Measurements from ENCODE around the gene TFPT.

The TFPT gene

GRCh38 chr19:54137699-54138488 lies 22.4 kb upstream of the TFPT start, which contains the start of gene CNOT3:
TSS of gene CNOT3 (plus strand) at chr19:54137762. CDS start at chr19:54142979, 5,217 bp downstream.
- FAIRE-seq (no peak), DNase-seq (ENCODE audit: insufficient read length, low spot score) (peak; percentile 67)
- TF ChIP-seq POLR2A (IDR thresholded peaks at IDR 0.05; ENCODE audit: low read depth, low read length), result peak; percentile 84

GRCh38 chr19:54136864-54137698 lies 21.6 kb upstream of the TFPT start:
- DNase-seq (ENCODE audit: insufficient read length, low spot score) (peak; percentile 100), FAIRE-seq (peak; percentile 67)
- TF ChIP-seq POLR2A (IDR thresholded peaks at IDR 0.05; ENCODE audit: low read depth, low read length), result peak; percentile 90

GRCh38 chr19:54136086-54136863 lies 20.8 kb upstream of the TFPT start:
- DNase-seq (ENCODE audit: insufficient read length, low spot score) (peak; percentile 63), FAIRE-seq (no peak)
- TF ChIP-seq POLR2A (IDR thresholded peaks at IDR 0.05; ENCODE audit: low read depth, low read length), result 0 out of 2 replicates have a peak, but pooled peaks have one; percentile 8

GRCh38 chr19:54133957-54134590 lies 18.6 kb upstream of the TFPT start:
- no peak for DNase-seq (ENCODE audit: insufficient read length, low spot score)
- TF ChIP-seq POLR2A (IDR thresholded peaks at IDR 0.05; ENCODE audit: low read depth, low read length), result no peak
- FAIRE-seq, result no peak

- FAIRE-seq (no peak), DNase-seq (ENCODE audit: insufficient read length, low spot score) (peak; percentile 56)
- TF ChIP-seq POLR2A (IDR thresholded peaks at IDR 0.05; ENCODE audit: low read depth, low read length), result no peak
These were observed 18.0 kb upstream of the TFPT start for GRCh38 chr19:54133312-54133956.

- no peak for TF ChIP-seq POLR2A (IDR thresholded peaks at IDR 0.05; ENCODE audit: low read depth, low read length)
- DNase-seq (ENCODE audit: insufficient read length, low spot score) (no peak), FAIRE-seq (no peak)
These were observed 14.2 kb upstream of the TFPT start for GRCh38 chr19:54129617-54129996.

- FAIRE-seq, result no peak
- no peak for DNase-seq (ENCODE audit: insufficient read length, low spot score)
- no peak for TF ChIP-seq POLR2A (IDR thresholded peaks at IDR 0.05; ENCODE audit: low read depth, low read length)
These were observed 13.5 kb upstream of the TFPT start for GRCh38 chr19:54128796-54129616.

GRCh38 chr19:54128441-54128725 lies 12.9 kb upstream of the TFPT start:
- DNase-seq (ENCODE audit: insufficient read length, low spot score) (no peak), FAIRE-seq (no peak)
- TF ChIP-seq POLR2A (IDR thresholded peaks at IDR 0.05; ENCODE audit: low read depth, low read length), result no peak

- no peak for TF ChIP-seq POLR2A (IDR thresholded peaks at IDR 0.05; ENCODE audit: low read depth, low read length)
- FAIRE-seq (no peak), DNase-seq (ENCODE audit: insufficient read length, low spot score) (no peak)
These were observed 12.4 kb upstream of the TFPT start for GRCh38 chr19:54127688-54128440.

- DNase-seq (ENCODE audit: insufficient read length, low spot score) (no peak), FAIRE-seq (no peak)
- TF ChIP-seq POLR2A (IDR thresholded peaks at IDR 0.05; ENCODE audit: low read depth, low read length), result no peak
These were observed 10.3 kb upstream of the TFPT start for GRCh38 chr19:54125713-54126112.

GRCh38 chr19:54124393-54124792 lies 8.9 kb upstream of the TFPT start:
- FAIRE-seq, result no peak
- DNase-seq (ENCODE audit: insufficient read length, low spot score), result no peak
- TF ChIP-seq POLR2A (IDR thresholded peaks at IDR 0.05; ENCODE audit: low read depth, low read length), result no peak

GRCh38 chr19:54123682-54124081 lies 8.2 kb upstream of the TFPT start:
- TF ChIP-seq POLR2A (IDR thresholded peaks at IDR 0.05; ENCODE audit: low read depth, low read length), result no peak
- FAIRE-seq, result no peak
- DNase-seq (ENCODE audit: insufficient read length, low spot score), result no peak

Measured in H54 (cell line).